T-helper 1 cell treated with Interleukin-12 subunit alpha and Interleukin-12 subunit beta and Interleukin-4 antibody, amounts not matched to agents 30 ng/mL and 1 ng/mL, for 36 hours (primary cell): ENCODE data around the gene SCYGR8. TPM values are rescaled to one million over a fixed set of nuclear protein-coding genes. Genes with fewer than 3 reads are reported as not detected.

ENCODE experiments used
- intact Hi-C: fragments of 100-400 bp; cut with micrococcal nuclease; formaldehyde crosslinking; loops from one replicate; pipeline ENCODE4 v1.15.1; 2024
- total RNA-seq: library from RNA; stranded (reverse); gene quantifications from 2 replicates; pipeline ENCODE4 v1.2.3, GENCODE V29; 2022

Gene SCYGR8
- total RNA-seq, 1 donor from 2014 or later = not detected

DNA sequence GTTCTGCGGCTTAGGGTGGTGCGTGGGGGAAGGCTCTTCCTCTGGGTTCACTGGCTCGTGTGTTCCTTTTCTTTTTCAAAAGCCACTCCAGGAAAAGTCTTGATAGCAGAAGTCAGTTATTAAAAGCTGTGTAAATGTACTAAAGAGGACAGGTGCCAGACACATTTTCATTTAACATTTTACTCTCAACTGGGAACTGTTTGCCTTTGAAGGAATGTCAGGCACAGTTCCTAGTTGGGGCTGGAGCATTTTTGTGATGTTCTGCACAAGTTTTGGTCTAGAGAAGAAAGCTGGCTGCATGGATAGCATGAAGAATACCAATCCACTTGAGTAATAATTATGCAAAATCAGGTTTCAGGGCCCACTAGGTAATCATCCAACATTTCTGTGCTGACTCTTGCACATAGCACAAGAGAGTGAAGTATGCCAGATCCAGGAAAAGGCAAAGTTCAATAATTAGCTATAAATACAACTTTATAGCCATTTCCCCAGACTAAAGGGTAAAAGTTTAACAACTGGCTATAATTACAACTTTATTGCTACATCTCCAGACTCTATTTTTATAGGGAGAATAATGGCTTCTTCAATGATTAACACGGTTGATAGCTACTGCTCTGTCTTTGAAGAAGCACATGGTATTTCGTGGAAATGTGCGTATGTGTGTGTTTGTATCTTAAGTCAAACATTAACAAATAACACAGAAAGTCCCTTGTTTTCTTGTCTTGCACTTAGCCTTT lies 16.2 kb downstream of the SCYGR8 start:
- intact Hi-C loops = no loop called here

DNA sequence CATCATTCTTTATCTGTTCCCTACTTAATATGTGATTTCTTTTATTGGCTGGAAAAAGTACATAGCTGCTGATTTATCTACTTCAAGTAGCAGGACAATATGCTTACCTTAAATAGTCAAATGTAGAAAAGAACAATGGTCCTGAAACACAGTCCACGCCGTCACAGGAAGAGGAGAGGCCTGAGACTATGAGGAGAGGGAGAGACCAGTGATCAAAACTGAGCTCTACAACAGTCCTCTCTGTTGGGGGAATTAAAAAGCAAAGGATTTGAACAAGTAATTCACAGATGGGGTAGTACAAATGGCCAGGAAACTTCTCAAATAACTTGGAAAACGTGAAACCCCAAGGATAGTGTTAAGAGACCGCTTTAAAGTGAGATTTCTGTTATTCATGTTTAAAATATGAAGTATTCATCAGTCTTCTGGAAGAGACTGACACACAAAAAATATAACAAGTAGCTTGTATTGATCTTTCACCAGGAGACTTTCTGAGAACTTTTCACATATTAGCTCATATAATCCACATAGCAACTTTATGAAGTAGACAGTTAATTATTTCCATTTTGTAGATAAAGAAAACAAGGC lies 20.2 kb downstream of the SCYGR8 start:
- intact Hi-C loops = loop anchor here (1.0 to 5.0 kb wide), 4 partner anchors 293 to 528 kb away; partner anchors contain the start of gene AGFG1

DNA sequence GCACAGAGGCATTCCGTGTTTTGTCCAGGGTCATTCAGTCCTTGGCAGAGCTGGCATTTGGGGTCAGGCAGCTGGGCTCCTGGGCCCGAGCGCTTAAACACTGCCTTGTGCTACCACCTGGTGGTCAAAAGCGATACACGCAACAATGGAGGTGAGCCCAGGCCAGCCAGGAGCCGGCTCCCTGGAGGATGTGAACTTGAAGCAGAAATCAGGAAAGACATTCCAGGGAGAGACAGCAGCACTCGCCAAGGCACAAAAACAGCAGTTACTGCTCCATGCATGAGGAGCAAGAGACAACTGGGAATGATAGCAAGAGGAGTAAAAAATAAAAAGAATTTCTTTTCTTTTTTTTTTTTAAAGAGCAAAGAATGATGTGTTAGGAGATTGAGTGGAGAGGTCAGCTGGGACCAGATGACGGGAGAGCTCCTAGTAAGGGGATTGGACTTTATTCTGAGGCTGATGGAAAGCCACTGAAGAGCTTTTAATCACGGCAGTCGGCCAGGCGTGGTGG lies 20.7 kb downstream of the SCYGR8 start:
- intact Hi-C loops = loop anchor here (1.0 to 5.0 kb wide), 4 partner anchors 294 to 528 kb away; partner anchors contain the start of gene AGFG1

DNA sequence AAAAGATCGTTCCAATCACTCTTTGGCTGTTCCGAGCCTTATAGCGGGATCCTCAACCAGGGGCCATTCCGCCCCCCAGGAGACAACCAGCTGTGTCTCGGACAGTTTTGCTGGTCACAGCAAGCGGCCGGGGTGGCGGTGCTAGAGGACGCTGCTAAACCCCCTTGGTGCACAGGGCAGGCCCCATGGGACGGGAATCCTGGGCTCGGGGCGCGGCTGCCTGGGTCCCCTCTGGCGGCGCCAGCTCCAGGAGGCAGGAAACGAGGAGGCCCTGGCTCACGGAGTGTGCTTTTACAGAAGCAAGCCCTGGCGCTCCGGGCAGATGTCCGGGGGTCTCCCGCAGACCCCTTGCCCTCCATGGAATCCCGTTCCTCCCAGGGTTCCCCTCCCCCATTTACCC lies 22.1 kb downstream of the SCYGR8 start:
- intact Hi-C loops = loop anchor here (2.0 to 5.0 kb wide), 3 partner anchors 295 to 406 kb away; partner anchors contain the start of gene AGFG1

DNA sequence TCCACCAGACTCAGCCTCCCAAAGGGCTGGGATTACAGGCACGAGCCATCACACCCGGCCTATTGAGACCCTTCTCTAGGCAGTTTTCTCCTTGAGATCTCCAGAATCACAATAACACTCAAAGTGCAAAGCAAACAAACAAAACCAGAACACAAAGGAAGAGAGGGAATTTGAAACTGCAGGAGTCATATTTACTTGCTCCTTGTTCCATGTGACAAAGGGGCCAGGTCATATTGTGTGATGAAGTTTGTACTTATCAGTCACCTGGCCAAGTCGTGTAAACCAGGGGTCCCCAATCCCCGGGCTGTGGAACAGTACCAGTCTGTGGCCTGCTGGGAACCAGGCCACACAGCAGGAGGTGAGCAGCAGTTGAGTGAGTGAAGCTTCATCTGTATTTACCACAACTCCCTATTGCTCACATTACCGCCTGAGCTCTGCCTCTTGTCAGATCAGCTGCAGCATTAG lies 26.5 kb downstream of the SCYGR8 start:
- intact Hi-C loops = no loop called here

DNA sequence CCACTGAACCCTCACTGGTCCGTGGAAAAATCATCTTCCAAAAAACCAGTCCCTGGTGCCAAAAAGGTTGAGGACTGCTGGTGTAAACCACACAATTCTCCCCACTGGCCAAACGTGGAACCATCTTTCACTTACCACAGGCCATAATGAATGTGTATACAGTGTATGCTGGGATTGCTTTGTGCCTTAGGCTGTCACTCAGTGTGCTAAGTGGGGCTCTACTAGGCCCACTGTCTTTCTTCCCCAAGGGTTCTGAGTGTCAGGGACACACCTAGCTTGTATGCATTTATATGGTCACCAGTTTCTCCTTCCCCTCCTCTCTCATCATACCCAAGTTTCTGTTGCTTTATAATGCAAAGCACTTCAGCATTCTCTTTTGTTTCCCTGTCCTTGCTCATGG lies 27.2 kb downstream of the SCYGR8 start:
- intact Hi-C loops = no loop called here

DNA sequence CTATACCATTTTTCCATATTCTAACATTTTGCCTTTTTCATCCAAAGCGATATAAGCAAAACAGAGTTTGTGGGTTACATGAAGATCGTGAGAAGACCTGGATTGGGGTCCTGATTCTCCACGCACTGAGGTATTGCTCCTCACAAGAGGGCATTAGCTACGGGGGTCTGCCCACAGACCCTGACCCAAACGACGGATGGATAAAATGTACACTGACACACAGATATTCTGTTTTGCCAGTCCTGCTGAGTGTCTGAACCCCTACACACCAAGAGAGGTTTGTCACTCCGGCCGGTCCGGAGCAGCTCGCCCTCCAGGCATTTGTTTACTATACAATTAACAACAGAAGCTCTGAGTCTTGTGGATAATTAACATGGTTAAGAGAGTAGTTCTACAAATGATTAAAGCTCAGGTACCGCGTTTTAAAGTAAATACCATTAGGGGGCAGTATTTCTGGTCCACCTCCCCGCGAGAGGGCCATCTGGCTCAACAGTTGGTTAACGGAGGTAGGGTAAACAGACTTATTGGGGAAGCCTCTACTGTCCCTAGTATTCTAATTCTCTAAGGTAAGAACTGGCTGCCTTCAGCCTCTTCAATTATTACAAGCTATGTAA lies 28.4 kb downstream of the SCYGR8 start:
- intact Hi-C loops = loop anchor here (1.0 kb wide), 1 partner anchor 88 kb away; no protein-coding TSS in a partner anchor

DNA sequence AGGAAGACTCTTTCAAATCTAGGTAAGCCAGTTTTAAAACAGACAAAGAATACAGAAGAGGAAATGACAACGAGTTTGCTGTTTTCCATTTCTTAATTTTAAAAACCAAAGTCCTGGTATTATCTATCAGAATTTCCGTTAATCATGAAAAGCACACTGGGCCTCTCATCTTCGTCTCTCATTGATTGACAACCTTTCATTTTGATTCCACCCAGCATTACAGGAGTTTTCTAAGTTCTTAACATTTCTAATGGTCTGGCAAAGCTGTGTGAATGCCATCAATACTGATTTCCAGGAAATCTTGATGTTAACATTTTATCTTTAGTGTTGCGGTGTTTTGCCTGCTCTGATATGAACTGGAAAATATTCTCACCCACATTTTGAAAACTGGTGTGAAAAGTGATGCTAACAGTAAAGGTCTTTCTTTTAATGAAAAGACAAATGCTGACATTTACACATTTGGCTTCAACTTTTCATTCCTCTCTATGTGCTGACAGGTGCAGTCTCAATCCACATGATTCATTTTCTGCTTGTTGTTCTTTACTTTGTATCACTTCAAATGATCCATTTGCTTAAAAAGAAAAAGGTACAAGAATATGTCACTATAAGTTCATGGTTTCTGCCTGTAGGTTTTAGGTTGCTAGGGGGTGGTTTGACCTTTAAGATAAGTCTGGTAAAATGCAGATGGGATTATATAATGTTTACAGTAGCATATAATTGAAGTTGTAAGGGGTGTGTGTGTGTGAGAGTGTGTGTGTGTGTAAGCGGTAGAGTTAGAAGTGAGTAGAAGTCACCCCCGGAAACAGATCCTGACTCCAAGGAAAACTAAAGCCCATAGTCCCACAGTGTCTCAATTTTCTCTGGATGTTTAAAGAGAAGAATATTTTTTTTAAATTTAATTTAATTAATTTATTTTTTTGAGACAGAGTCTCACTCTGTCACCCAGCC lies 29.5 kb downstream of the SCYGR8 start:
- intact Hi-C loops = loop anchor here (1.0 kb wide), 1 partner anchor 87 kb away; no protein-coding TSS in a partner anchor

DNA sequence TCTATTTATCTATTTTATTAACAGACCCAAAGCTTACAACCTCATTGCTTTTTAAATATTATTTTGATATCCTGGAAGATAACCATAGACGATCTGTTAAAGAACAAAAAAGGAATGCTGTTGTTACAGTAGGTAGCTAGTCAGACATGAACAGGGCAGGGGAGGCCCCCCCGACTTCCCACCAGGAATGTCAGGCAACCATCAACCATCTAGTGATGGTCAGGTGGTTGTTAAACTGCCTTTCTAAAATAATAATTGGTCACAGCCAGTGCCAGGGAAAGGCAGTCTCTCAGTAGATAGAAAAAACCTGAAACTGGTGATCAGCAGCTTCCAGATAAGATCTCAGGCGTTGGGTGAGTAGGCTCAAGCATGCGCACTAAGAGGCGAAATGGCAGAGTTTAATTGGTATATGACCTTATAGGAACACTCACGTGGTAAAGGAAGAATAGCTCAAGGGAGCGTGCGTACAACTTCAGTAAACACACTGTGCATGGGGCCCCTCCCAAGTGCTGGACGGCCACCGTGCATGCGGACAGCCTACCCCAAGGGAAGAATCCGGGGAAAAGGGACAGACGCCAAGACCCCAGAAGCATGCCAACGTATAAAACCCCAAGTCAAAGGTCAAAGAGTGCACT lies 35.4 kb downstream of the SCYGR8 start:
- intact Hi-C loops = no loop called here

DNA sequence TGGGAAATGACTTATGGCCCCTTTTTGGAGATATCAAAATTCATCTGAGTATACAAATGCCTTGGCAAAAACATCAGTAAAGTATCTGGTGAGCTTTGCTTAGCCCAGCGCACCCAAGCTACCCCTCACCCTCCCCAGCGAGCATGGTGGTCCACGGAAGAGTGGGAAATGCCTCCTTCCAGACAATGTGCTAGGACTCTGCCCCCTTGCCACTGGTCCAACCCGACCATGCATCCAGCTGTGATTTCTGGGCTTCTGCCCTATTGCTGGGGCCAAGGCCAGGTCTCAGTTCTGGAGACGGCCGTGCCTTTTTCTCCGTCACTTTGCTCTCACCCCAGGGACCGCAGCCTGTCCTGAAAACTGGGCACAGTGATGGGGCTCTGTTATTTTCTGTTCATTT lies 36.1 kb downstream of the SCYGR8 start:
- intact Hi-C loops = loop anchor here (2.0 kb wide), 1 partner anchor 81 kb away; no protein-coding TSS in a partner anchor

DNA sequence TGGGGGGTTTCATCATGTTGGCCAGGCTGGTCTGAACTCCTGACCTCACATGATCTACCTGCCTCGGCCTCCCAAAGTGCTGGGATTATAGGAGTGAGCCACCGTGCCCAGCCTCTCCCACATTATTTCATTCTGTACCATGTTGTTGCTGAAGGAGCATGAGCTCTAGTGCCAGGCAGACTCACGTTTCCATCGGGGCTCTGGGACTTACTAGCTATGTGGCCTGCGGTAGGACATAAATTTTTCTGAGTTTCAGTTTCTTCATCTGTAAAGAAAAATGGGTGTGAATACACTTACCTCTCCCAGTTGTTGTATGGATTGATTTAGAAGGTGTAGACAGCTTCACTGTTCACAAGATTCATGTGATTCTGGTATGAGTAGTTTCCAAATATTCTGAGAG lies 37.1 kb downstream of the SCYGR8 start:
- intact Hi-C loops = loop anchor here (1.0 to 2.0 kb wide), 2 partner anchors 80 to 458 kb away; partner anchors contain the start of gene MFF

DNA sequence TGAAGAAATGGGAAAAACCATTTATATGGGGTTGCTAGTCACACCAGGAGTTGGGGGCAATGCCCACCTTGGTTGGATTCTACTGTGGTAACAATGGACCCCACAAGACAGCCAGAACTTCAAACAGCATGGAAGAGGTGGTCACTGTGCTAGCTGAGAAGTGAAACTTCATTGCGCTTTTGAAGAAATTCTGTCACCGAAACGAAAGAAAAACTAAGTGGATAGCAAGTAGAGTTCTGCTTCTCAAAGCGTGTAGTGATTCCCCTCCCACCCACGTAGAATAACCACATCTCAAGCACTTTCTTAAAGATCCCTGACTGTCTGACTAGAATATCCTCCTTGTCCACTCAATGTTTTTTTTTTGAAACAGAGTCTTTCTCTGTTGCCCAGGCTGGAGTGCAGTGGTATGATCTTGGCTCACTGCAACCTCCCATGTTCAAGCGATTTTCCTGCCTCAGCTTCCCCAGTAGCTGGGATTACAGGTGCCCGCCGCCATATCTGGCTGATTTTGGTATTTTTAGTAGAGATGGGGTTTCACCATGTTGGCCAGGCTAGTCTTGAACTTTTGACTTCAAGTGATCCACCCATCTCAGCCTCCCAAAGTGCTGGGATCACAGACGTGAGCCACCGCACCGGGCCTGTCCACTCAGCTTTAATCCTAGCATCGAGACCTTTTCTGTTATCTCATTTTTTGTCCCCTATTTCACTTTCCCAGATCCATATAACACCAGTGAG lies 37.9 kb downstream of the SCYGR8 start:
- intact Hi-C loops = loop anchor here (1.0 to 2.0 kb wide), 2 partner anchors 79 to 458 kb away; partner anchors contain the start of gene MFF

DNA sequence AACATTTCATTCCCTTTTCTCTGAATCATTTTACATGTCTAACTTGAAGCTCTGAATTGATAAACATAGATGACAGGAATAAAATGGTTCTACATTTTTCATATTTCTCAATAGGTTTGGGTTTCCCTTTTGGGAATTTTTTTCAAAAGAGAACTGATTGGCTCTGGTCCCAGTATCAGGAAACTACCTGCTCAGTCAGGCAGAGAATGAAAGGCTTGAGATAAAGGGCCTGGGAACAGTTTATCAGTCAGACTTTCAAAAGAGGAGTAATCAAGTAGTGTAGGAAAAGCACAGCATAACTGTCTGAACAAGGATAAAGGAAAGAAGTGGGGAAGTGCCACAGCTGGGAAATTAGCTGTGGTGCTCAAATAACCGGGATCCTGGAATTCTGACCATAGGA lies 39.6 kb downstream of the SCYGR8 start:
- intact Hi-C loops = no loop called here

DNA sequence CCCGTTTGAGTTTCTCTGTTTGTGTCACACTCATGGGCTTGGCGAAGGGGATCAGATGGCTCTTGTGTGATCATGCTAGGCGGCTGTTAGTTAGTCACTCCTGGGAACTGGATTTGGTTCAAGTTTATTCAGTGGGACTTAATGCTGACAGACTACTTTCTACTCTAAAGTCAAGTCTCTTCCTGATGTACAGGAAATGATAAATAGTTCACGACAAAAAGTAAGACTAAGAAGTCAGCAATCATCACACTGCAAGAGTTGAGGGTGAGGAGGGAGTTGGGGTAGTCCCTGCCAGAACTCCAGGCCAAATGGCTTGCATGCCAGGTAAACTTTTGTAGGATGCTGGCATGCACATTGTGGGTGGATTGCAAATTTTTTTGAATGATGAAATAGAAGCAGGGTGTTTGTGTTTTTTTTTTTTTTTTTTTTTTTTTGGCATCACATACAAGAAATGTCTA lies 42.9 kb downstream of the SCYGR8 start:
- intact Hi-C loops = no loop called here

DNA sequence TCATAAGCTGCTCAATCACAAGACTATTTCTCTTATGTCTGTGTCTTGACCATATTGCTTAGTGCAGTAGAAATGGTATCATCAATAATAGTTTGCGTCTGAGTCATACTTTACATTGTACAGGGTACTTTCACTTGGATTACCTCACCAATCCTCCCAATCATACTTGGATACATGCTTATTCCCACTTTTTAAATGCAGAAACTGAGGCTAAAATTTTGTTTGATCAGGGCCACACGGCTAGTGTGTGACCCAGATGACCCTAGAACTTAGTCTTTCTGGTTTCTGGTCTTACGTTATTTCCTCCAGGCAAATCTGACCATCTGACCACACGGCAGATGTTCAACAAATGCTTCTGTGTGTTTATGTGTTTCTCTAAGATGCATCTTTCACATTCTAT lies 44.1 kb downstream of the SCYGR8 start:
- intact Hi-C loops = no loop called here

DNA sequence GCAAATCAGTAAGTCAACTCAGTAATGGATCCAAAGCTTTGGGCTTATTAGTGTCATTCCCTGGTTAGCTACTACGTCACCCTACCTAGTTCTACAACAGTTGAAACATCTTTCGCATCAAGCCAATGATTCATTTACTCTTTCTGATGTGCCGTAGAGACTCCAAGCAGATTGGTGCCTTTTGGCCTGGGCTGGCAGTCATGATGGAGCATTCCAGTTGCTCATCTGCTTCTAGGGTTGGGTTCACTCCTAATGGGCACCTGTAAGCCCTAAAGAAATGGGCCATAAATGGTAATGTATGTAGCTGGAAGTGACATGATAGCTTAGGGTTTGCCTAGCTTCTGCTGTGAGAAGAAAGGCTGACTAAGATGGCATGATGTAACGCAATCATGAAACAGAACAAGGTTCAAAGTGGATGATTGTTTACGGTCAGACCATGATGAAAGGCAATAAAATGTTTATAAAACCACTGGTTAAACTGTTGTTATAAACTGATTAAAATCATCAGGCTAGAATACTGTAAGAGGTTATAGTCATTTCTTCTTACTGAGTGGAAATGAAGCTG lies 47.5 kb downstream of the SCYGR8 start:
- intact Hi-C loops = no loop called here
